Keratinocyte (primary cell): Measurements from ENCODE around the gene ARHGAP32. TPM values are rescaled to one million over a fixed set of nuclear protein-coding genes. Genes with fewer than 3 reads are reported as not detected.

ENCODE experiments used
- DNase-seq: peaks from one replicate; pipeline ENCODE4 v3.0.0-alpha.2; 2011; ENCODE audit warnings: low read depth, missing footprints, low spot score
- FAIRE-seq: peaks from 2 replicates; lab custom pipeline; 2011; peaks lifted over from hg19 to GRCh38; lab: Jason Lieb, UNC
- H2AFZ ChIP-seq: 2 replicates; pipeline ENCODE4 v1.6.0; 2012; ENCODE audit warnings: low read length, control low read depth, inconsistent platforms; ENCODE audit not compliant: control insufficient read depth
- H3K27ac ChIP-seq: 2 replicates; pipeline ENCODE4 v1.5.1; 2011; ENCODE audit warnings: low read length; ENCODE audit not compliant: control insufficient read depth, insufficient read depth
- H3K27me3 ChIP-seq: 3 replicates; pipeline ENCODE4 v1.6.0; 2011; ENCODE audit warnings: low read length; ENCODE audit not compliant: control insufficient read depth, insufficient read depth; ENCODE audit errors: extremely low read depth
- H3K36me3 ChIP-seq, 2 experiments: 2 replicates in 1 of 2; 3 replicates in 1 of 2; pipeline ENCODE4 v1.5.1; 2011; ENCODE audit warnings: low read length in 2 of 2, mild to moderate bottlenecking in 1 of 2; ENCODE audit not compliant: control insufficient read depth in 2 of 2, insufficient read depth in 2 of 2; ENCODE audit errors: extremely low read depth in 1 of 2
- H3K4me1 ChIP-seq: 3 replicates; pipeline ENCODE4 v1.5.1; 2011; ENCODE audit warnings: low read length; ENCODE audit not compliant: control insufficient read depth, insufficient read depth; ENCODE audit errors: extremely low read depth
- H3K4me2 ChIP-seq: 3 replicates; pipeline ENCODE4 v1.6.0; 2011; ENCODE audit warnings: low read depth, low read length; ENCODE audit not compliant: control insufficient read depth, insufficient read depth; ENCODE audit errors: extremely low read depth
- H3K4me3 ChIP-seq, 3 experiments: fragments of 200-600 bp in 1 of 3; sonication (generic) in 1 of 3; 2 replicates in 2 of 3; 3 replicates in 1 of 3; pipeline ENCODE4 v1.5.1; 2011 to 2016; ENCODE audit warnings: low read length in 3 of 3, mild to moderate bottlenecking in 3 of 3, control low read depth in 2 of 3, inconsistent platforms in 1 of 3, low read depth in 1 of 3, mixed read lengths in 1 of 3, mixed run types in 1 of 3, moderate library complexity in 1 of 3; ENCODE audit not compliant: control insufficient read depth in 2 of 3, insufficient read depth in 2 of 3; ENCODE audit errors: extremely low read depth in 1 of 3
- H3K79me2 ChIP-seq: 2 replicates; pipeline ENCODE4 v1.6.0; 2012; ENCODE audit warnings: low read length; ENCODE audit not compliant: control insufficient read depth, insufficient read depth
- H3K9ac ChIP-seq: 3 replicates; pipeline ENCODE4 v1.6.0; 2011; ENCODE audit warnings: low read length; ENCODE audit not compliant: control insufficient read depth, insufficient read depth; ENCODE audit errors: extremely low read depth
- H3K9me1 ChIP-seq: 3 replicates; pipeline ENCODE4 v1.6.0; 2011; ENCODE audit warnings: low read length; ENCODE audit not compliant: control insufficient read depth, insufficient read depth; ENCODE audit errors: extremely low read depth
- H3K9me3 ChIP-seq: 2 replicates; pipeline ENCODE4 v1.5.1; 2012; ENCODE audit warnings: low read depth, low read length; ENCODE audit not compliant: control insufficient read depth
- H4K20me1 ChIP-seq: 3 replicates; pipeline ENCODE4 v1.6.0; 2011; ENCODE audit warnings: low read length; ENCODE audit not compliant: control insufficient read depth, insufficient read depth; ENCODE audit errors: extremely low read depth
- EZH2 ChIP-seq: IDR thresholded peaks from one replicate; pipeline ENCODE4 v1.6.1; 2012; ENCODE audit warnings: inconsistent platforms, mild to moderate bottlenecking, low read length, moderate library complexity
- dilution Hi-C: fragments of 300-500 bp; cut with MboI; formaldehyde crosslinking; loops from one replicate; pipeline ENCODE4 v1.7.0; 2020; ENCODE audit warnings: low sequenced_read_pairs; ENCODE audit not compliant: extremely low pct_ligation_motif_present
- polyA plus RNA-seq, 5 experiments: library from polyadenylated mRNA; depleted of rRNA in 3 of 5; stranded (reverse) in 3 of 5; stranded (forward) in 1 of 5; unstranded in 1 of 5; fragments of >200 nt; gene quantifications; 1 replicate in 1 of 5; 2 replicates in 3 of 5; 3 replicates in 1 of 5; pipeline versions ENCODE4 v1.2.1 to v1.2.3, GENCODE V29; 2011 to 2012; ENCODE audit warnings: missing spikeins in 2 of 5, low read depth in 1 of 5, low replicate concordance in 1 of 5
- TF ChIP-seq, protein P1 (sequence below), 3 experiments: IDR thresholded peaks in 1 of 3; conservative IDR thresholded peaks in 1 of 3; optimal IDR thresholded peaks in 1 of 3; 2 replicates in 2 of 3; 3 replicates in 1 of 3; pipeline versions ENCODE3 to v1.5.1; 2011; ENCODE audit warnings: low read length in 3 of 3, mild to moderate bottlenecking in 3 of 3, moderate library complexity in 2 of 3, control low read depth in 1 of 3, inconsistent platforms in 1 of 3; ENCODE audit not compliant: insufficient read depth in 2 of 3; ENCODE audit errors: extremely low read depth in 1 of 3

Gene ARHGAP32
- polyA plus RNA-seq, 1 donor (not counting 4 experiments of a cell fraction or from before 2014, with no cell fraction given) = 10.8 TPM

DNA sequence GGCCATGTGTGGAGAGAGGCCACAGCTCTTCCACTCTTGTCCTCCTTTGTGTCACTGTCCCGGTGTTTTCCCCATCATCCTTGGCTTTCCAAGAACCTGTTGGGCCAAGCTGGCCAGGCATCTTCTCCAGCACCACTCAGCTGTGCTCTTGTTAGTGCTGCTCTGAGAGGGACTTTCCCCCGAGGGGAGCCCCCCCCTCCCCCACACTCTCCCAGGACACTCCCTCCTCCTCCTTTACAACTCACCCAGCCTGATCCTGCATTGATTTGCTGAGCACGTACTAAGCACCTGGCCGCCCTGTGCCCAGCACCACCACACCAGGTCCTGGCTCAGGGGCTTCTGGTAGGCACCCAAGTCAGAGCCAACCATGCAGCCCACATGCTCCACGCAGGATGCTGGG is 262.7 kb downstream of the ARHGAP32 start:
- peaks cover 11% of the 10 kb centered on the region for H3K27me3 ChIP-seq
- no peak overlapping the region for H2AFZ ChIP-seq
- H3K9me1 ChIP-seq = no peaks in the 10 kb centered on the region
- H3K9ac ChIP-seq = no peak overlapping the region
- DNase-seq (no peak), FAIRE-seq (no peak)
- H4K20me1 ChIP-seq = no peaks in the 10 kb centered on the region
- no peak overlapping the region for H3K4me3 ChIP-seq
- H3K4me2 ChIP-seq = no peak overlapping the region
- dilution Hi-C loops = no loop called here
- H3K4me1 ChIP-seq = no peaks in the 10 kb centered on the region
- H3K27ac ChIP-seq = no peak overlapping the region
- H3K36me3 ChIP-seq = no peaks in the 10 kb centered on the region
- no peak for TF ChIP-seq EZH2
- TF ChIP-seq, protein P1, sequence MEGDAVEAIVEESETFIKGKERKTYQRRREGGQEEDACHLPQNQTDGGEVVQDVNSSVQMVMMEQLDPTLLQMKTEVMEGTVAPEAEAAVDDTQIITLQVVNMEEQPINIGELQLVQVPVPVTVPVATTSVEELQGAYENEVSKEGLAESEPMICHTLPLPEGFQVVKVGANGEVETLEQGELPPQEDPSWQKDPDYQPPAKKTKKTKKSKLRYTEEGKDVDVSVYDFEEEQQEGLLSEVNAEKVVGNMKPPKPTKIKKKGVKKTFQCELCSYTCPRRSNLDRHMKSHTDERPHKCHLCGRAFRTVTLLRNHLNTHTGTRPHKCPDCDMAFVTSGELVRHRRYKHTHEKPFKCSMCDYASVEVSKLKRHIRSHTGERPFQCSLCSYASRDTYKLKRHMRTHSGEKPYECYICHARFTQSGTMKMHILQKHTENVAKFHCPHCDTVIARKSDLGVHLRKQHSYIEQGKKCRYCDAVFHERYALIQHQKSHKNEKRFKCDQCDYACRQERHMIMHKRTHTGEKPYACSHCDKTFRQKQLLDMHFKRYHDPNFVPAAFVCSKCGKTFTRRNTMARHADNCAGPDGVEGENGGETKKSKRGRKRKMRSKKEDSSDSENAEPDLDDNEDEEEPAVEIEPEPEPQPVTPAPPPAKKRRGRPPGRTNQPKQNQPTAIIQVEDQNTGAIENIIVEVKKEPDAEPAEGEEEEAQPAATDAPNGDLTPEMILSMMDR (optimal IDR thresholded peaks at IDR 0.05 in 1 of 3, IDR thresholded peaks at IDR 0.05 in 1 of 3, conservative IDR thresholded peaks at IDR 0.05 in 1 of 3; ENCODE audit: extremely low read depth in 1 of 3, insufficient read depth in 2 of 3, low read length in 3 of 3) = no peak
- no peaks in the 10 kb centered on the region for H3K9me3 ChIP-seq
- no peaks in the 10 kb centered on the region for H3K79me2 ChIP-seq

DNA sequence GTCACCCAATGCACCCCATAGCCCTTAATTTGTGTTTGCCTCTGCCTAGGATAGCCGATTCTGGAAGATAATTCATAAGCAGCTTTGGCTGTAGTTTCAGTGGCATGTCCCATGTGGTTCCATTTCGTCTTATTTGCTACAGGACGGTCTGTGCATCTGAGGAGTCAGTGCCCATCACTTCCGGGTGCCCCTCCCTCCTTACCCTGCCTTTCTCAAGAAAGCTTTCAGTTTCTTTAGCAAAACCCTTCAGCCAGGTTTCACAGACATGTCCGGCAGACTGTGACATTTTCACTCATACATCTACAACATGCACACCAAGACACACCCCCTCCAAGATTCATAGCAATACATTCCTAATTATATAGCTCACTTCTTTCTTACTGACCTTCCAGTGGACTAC is 263.7 kb downstream of the ARHGAP32 start:
- no peak for TF ChIP-seq EZH2
- TF ChIP-seq, protein P1 (optimal IDR thresholded peaks at IDR 0.05 in 1 of 3, IDR thresholded peaks at IDR 0.05 in 1 of 3, conservative IDR thresholded peaks at IDR 0.05 in 1 of 3; ENCODE audit: extremely low read depth in 1 of 3, insufficient read depth in 2 of 3, low read length in 3 of 3) = no peak
- FAIRE-seq (no peak), DNase-seq (no peak)
- H3K9me1 ChIP-seq = no peaks in the 10 kb centered on the region
- H3K4me3 ChIP-seq = no peak overlapping the region
- dilution Hi-C loops = no loop called here
- no peaks in the 10 kb centered on the region for H3K4me1 ChIP-seq
- H3K9me3 ChIP-seq = no peaks in the 10 kb centered on the region
- H3K4me2 ChIP-seq = no peak overlapping the region
- no peaks in the 10 kb centered on the region for H4K20me1 ChIP-seq
- no peaks in the 10 kb centered on the region for H3K79me2 ChIP-seq
- H3K27ac ChIP-seq = no peak overlapping the region
- no peak overlapping the region for H2AFZ ChIP-seq
- no peaks in the 10 kb centered on the region for H3K36me3 ChIP-seq
- no peak overlapping the region for H3K9ac ChIP-seq
- peaks cover 11% of the 10 kb centered on the region for H3K27me3 ChIP-seq
